SK-N-SH (cell line): Measurements from ENCODE around the gene ROS1. TPM values are rescaled to one million over a fixed set of nuclear protein-coding genes. Genes with fewer than 3 reads are reported as not detected.

Experiments used
- CTCF ChIA-PET: fragments of 300-600, 350-600 bp; formaldehyde crosslinking; extraction: SDS; loops from one replicate; lab custom pipeline; 2021; lab: Yijun Ruan, JAX
- POLR2A ChIA-PET: fragments of 350-600 bp; sonication (Branson Sonifier 250); formaldehyde crosslinking; extraction: SDS; loops from one replicate; lab custom pipeline; 2020; ENCODE audit warnings: antibody characterized with exemption, inconsistent platforms; lab: Yijun Ruan, JAX
- DNase-seq: peaks from one replicate; pipeline ENCODE4 v3.0.0; 2012
- H2AFZ ChIP-seq: fragments of 200-600 bp; sonication (generic); 2 replicates; pipeline ENCODE4 v1.8.1; 2016; ENCODE audit warnings: antibody characterized with exemption, mild to moderate bottlenecking, low read depth
- H3F3A ChIP-seq: fragments of 200-600 bp; sonication (generic); replicated peaks from 2 replicates; pipeline ENCODE3; 2016; ENCODE audit warnings: antibody characterized with exemption, mild to moderate bottlenecking; ENCODE audit not compliant: insufficient read depth
- H3K27ac ChIP-seq, 2 experiments: fragments of 200-500 bp in 1 of 2; fragments of 200-600 bp in 1 of 2; sonication (Bioruptor generic) in 1 of 2; sonication (generic), shearing (Covaris generic) in 1 of 2; 2 replicates each; pipeline versions ENCODE4 v1.5.1 to v1.6.1; 2014 to 2016; ENCODE audit warnings: low read depth in 2 of 2, inconsistent platforms in 1 of 2, low read length in 1 of 2, mild to moderate bottlenecking in 1 of 2, mixed read lengths in 1 of 2
- H3K27me3 ChIP-seq: fragments of 200-600 bp; sonication (generic), shearing (Covaris generic); 2 replicates; pipeline ENCODE4 v1.6.1; 2016; ENCODE audit warnings: mixed run types; ENCODE audit not compliant: insufficient read depth
- H3K36me3 ChIP-seq, 2 experiments: fragments of 200-500 bp in 1 of 2; fragments of 200-600 bp in 1 of 2; sonication (Bioruptor generic) in 1 of 2; sonication (generic) in 1 of 2; replicated peaks in 1 of 2; 2 replicates each; pipeline versions ENCODE3 to v1.5.1; 2014 to 2016; ENCODE audit warnings: low read length in 1 of 2, mild to moderate bottlenecking in 1 of 2; ENCODE audit not compliant: insufficient read depth in 2 of 2, control insufficient read depth in 1 of 2
- H3K4me1 ChIP-seq, 2 experiments: fragments of 200-500 bp in 1 of 2; fragments of 200-600 bp in 1 of 2; sonication (Bioruptor generic) in 1 of 2; sonication (generic), shearing (Covaris generic) in 1 of 2; 2 replicates each; pipeline versions ENCODE4 v1.5.1 to v1.6.1; 2014 to 2016; ENCODE audit warnings: low read depth in 1 of 2, low read length in 1 of 2, mixed run types in 1 of 2; ENCODE audit not compliant: insufficient read depth in 2 of 2, control insufficient read depth in 1 of 2
- H3K4me2 ChIP-seq: fragments of 200-600 bp; sonication (generic), shearing (Covaris generic); 2 replicates; pipeline ENCODE4 v1.6.1; 2017; ENCODE audit warnings: mixed run types
- H3K4me3 ChIP-seq, 2 experiments: fragments of 200-500 bp in 1 of 2; fragments of 200-600 bp in 1 of 2; sonication (Bioruptor generic) in 1 of 2; sonication (generic), shearing (Covaris generic) in 1 of 2; 2 replicates each; pipeline versions ENCODE4 v1.5.1 to v1.8.1; 2014 to 2016; ENCODE audit warnings: low read depth in 2 of 2, inconsistent platforms in 1 of 2, low read length in 1 of 2, mild to moderate bottlenecking in 1 of 2, mixed read lengths in 1 of 2, moderate library complexity in 1 of 2
- H3K79me2 ChIP-seq: fragments of 200-600 bp; sonication (generic); 2 replicates; pipeline ENCODE4 v1.8.1; 2017; ENCODE audit warnings: mild to moderate bottlenecking; ENCODE audit not compliant: insufficient read depth
- H3K9ac ChIP-seq: fragments of 200-600 bp; sonication (generic); 2 replicates; pipeline ENCODE4 v1.6.1; 2017; ENCODE audit warnings: mixed run types
- H3K9me2 ChIP-seq: fragments of 200-600 bp; sonication (generic); 2 replicates; pipeline ENCODE4 v1.6.1; 2017; ENCODE audit warnings: mixed run types
- H3K9me3 ChIP-seq: fragments of 200-600 bp; sonication (generic); 2 replicates; pipeline ENCODE4 v1.6.1; 2017; ENCODE audit warnings: mixed run types, mild to moderate bottlenecking, moderate library complexity
- H4K20me1 ChIP-seq: fragments of 200-600 bp; sonication (generic); 2 replicates; pipeline ENCODE4 v1.6.1; 2017; ENCODE audit warnings: mild to moderate bottlenecking, mixed run types; ENCODE audit not compliant: insufficient read depth
- EP300 ChIP-seq, 2 experiments: IDR thresholded peaks; 2 replicates each; pipeline versions ENCODE4 v1.4.0 to v1.6.1; 2012; ENCODE audit warnings: borderline replicate concordance in 1 of 2, low read depth in 1 of 2, low read length in 1 of 2
- FOSL2 ChIP-seq: IDR thresholded peaks from 2 replicates; pipeline ENCODE4 v1.4.0; 2012; ENCODE audit warnings: low read depth, mild to moderate bottlenecking, moderate library complexity, borderline replicate concordance
- GABPA ChIP-seq: IDR thresholded peaks from 2 replicates; pipeline ENCODE4 v1.4.0; 2012; ENCODE audit warnings: low read depth, mild to moderate bottlenecking
- GATA2 ChIP-seq: sonication (generic); formaldehyde crosslinking; IDR thresholded peaks from 2 replicates; pipeline ENCODE4 v1.5.0; 2020; ENCODE audit warnings: mild to moderate bottlenecking, missing genetic modification reagents
- IRF3 ChIP-seq: fragments of 150-350 bp; IDR thresholded peaks from 2 replicates; pipeline ENCODE4 v1.6.1; 2016; ENCODE audit warnings: mild to moderate bottlenecking, low read depth, low read length
- MEF2A ChIP-seq: IDR thresholded peaks from 2 replicates; pipeline ENCODE4 v1.4.0; 2012; ENCODE audit warnings: low read depth, borderline replicate concordance
- NFIC ChIP-seq: IDR thresholded peaks from 2 replicates; pipeline ENCODE4 v1.4.0; 2012; ENCODE audit warnings: borderline replicate concordance
- RFX5 ChIP-seq: IDR thresholded peaks from 2 replicates; pipeline ENCODE4 v1.6.1; 2012; ENCODE audit warnings: mild to moderate bottlenecking, improper control_type of control experiment, low read length
- RXRA ChIP-seq: IDR thresholded peaks from 2 replicates; pipeline ENCODE4 v1.4.0; 2012; ENCODE audit warnings: low read depth, mild to moderate bottlenecking, borderline replicate concordance
- SIN3A ChIP-seq: IDR thresholded peaks from 2 replicates; pipeline ENCODE4 v1.6.1; 2012; ENCODE audit warnings: low read depth, mild to moderate bottlenecking, low read length, moderate library complexity, borderline replicate concordance
- SMC3 ChIP-seq: IDR thresholded peaks from 2 replicates; pipeline ENCODE4 v1.6.1; 2012; ENCODE audit warnings: low read depth, low read length, improper control_type of control experiment
- TAF1 ChIP-seq: IDR thresholded peaks from 2 replicates; pipeline ENCODE4 v1.6.1; 2012; ENCODE audit warnings: low read depth, mild to moderate bottlenecking, low read length, moderate library complexity, borderline replicate concordance
- TCF12 ChIP-seq: IDR thresholded peaks from 2 replicates; pipeline ENCODE4 v1.4.0; 2012
- TEAD4 ChIP-seq: IDR thresholded peaks from 2 replicates; pipeline ENCODE4 v1.4.0; 2012; ENCODE audit warnings: mild to moderate bottlenecking, borderline replicate concordance; ENCODE audit not compliant: insufficient read depth
- USF1 ChIP-seq: IDR thresholded peaks from 2 replicates; pipeline ENCODE4 v1.4.0; 2012; ENCODE audit warnings: low read depth, borderline replicate concordance
- YY1 ChIP-seq: IDR thresholded peaks from 2 replicates; pipeline ENCODE4 v1.4.0; 2012; ENCODE audit warnings: low read depth, mild to moderate bottlenecking
- WGBS: methylation state at CpG from one replicate; pipeline ENCODE4 v1.1.6; 2017; ENCODE audit warnings: low lambda C conversion rate; 5-methylcytosine and 5-hydroxymethylcytosine counted together
- polyA plus RNA-seq, 3 experiments: library from polyadenylated mRNA; depleted of rRNA; stranded (reverse); fragments of >200 nt; gene quantifications; 2 replicates each; pipeline ENCODE4 v1.2.3, GENCODE V29; 2012
- TF ChIP-seq, protein P1 (sequence below): IDR thresholded peaks from 2 replicates; pipeline ENCODE4; 2012

The ROS1 gene
- polyA plus RNA-seq, 1 of the 3 experiments (the other 2 are of a cell fraction), result 1.8 TPM

- H3K27ac ChIP-seq, result no peak overlapping the region
Measured at GRCh38 chr6:117298941-117299340, 126.8 kb downstream of the ROS1 start.

DNA sequence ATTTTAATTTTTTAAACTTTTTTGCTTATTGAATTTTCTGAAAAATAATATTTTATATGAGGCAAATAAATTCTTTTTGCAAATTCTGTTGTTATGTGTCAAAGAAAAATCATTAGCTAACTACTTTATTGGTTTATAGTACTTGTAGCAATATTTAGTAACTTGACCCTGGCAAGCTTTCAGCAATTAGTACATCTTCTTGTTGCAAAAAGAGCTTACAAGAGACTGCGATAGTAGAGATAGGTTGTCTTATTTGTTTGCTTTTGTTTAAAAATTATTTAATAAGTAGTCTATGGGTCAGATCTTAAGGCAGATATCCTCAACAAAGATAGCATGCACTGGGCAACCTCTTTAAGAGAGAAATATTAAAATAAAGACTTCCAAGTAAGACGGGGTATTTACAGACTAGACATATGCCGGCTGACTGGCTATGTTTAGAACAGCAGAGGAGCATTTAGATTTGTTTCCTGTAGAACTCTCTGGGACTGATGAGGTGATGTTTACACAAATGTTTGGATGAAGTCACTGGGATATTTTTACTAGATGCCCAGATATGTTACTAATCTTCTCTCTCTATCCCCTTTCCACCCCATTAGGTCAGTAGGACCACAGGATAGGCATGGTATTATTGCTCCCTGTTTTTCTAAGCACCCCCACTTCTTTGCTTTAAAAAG lies 135.4 kb downstream of the ROS1 start:
- H3K9me3 ChIP-seq, result no peaks in the 10 kb centered on the region
- no peaks in the 10 kb centered on the region for H3K27me3 ChIP-seq
- no peaks in the 10 kb centered on the region for H3K9me2 ChIP-seq
- POLR2A ChIA-PET, result no interaction called here
- H2AFZ ChIP-seq, result no peak overlapping the region
- no peak overlapping the region for H3K4me3 ChIP-seq
- no peaks in the 10 kb centered on the region for H3K36me3 ChIP-seq
- no peak overlapping the region for H3K27ac ChIP-seq
- CTCF ChIA-PET, result interaction anchor here (0.8 kb wide), 1 partner anchor 8 kb away, joined by 3 read pairs; no protein-coding TSS in a partner anchor
- no peak for TF ChIP-seq TAF1
- no peak for TF ChIP-seq SIN3A
- TF ChIP-seq RXRA, result no peak
- TF ChIP-seq, all 33 proteins: peak for 0
- no peak for DNase-seq
- Histone ChIP-seq H3K9ac (no peak overlapping the region), H3K79me2 (no peaks in the 10 kb centered on the region), H3K4me1 (no peaks in the 10 kb centered on the region), H3F3A (no peaks in the 10 kb centered on the region), H3K4me2 (no peak overlapping the region), H4K20me1 (no peaks in the 10 kb centered on the region)
- WGBS, result 7% methylated on average over 3 of the region's 3 CpGs

More at GRCh38 chr6:117298941-117299340, 126.8 kb downstream of the ROS1 start:
- Histone ChIP-seq H3K4me1 (no peaks in the 10 kb centered on the region), H3K36me3 (no peaks in the 10 kb centered on the region), H3K9ac (no peak overlapping the region), H4K20me1 (no peaks in the 10 kb centered on the region), H2AFZ (no peak overlapping the region), H3K4me3 (no peak overlapping the region), H3K9me2 (no peaks in the 10 kb centered on the region), H3K27me3 (no peaks in the 10 kb centered on the region; the same call in 1 of the 2 replicates), H3K4me2 (no peak overlapping the region), H3F3A (no peaks in the 10 kb centered on the region), H3K79me2 (no peaks in the 10 kb centered on the region), H3K9me3 (no peaks in the 10 kb centered on the region)
- WGBS, result 0% methylated on average over 3 of the region's 3 CpGs
- CTCF ChIA-PET, result no interaction called here
- TF ChIP-seq EP300 (IDR thresholded peaks at IDR 0.05; ENCODE audit: borderline replicate concordance in 1 of 2, low read depth in 1 of 2, low read length in 1 of 2), result no peak
- TF ChIP-seq RFX5, result no peak
- no peak for TF ChIP-seq MEF2A
- no peak for TF ChIP-seq SIN3A
- no peak for TF ChIP-seq TCF12
- TF ChIP-seq, protein P1, sequence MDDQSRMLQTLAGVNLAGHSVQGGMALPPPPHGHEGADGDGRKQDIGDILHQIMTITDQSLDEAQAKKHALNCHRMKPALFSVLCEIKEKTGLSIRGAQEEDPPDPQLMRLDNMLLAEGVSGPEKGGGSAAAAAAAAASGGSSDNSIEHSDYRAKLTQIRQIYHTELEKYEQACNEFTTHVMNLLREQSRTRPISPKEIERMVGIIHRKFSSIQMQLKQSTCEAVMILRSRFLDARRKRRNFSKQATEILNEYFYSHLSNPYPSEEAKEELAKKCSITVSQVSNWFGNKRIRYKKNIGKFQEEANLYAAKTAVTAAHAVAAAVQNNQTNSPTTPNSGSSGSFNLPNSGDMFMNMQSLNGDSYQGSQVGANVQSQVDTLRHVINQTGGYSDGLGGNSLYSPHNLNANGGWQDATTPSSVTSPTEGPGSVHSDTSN, result no peak
- TF ChIP-seq GABPA, result no peak
- TF ChIP-seq USF1, result no peak
- TF ChIP-seq SMC3, result no peak
- no peak for TF ChIP-seq TAF1
- no peak for TF ChIP-seq GATA2
- TF ChIP-seq IRF3, result no peak
- no peak for TF ChIP-seq TEAD4
- TF ChIP-seq FOSL2, result no peak
- TF ChIP-seq YY1, result no peak
- no peak for TF ChIP-seq NFIC
- POLR2A ChIA-PET, result no interaction called here
- DNase-seq, result no peak
